HFF-Myc (cell line): ENCODE results near the gene ELMO2.

ENCODE experiments used
- DNase-seq: peaks from one replicate; pipeline ENCODE4 v3.0.0-alpha.2; 2011; ENCODE audit warnings: low read depth; ENCODE audit errors: extremely low read depth
- H3K4me3 ChIP-seq: replicated peaks from 2 replicates; pipeline ENCODE4 v1.5.1; 2011; ENCODE audit warnings: low read depth, mild to moderate bottlenecking, control low read depth, low read length
- CTCF ChIP-seq: IDR thresholded peaks from 2 replicates; pipeline ENCODE4 v1.5.1; 2012; ENCODE audit warnings: mild to moderate bottlenecking, low read depth, low read length, control low read depth; ENCODE audit errors: missing control alignments

Gene ELMO2

DNA sequence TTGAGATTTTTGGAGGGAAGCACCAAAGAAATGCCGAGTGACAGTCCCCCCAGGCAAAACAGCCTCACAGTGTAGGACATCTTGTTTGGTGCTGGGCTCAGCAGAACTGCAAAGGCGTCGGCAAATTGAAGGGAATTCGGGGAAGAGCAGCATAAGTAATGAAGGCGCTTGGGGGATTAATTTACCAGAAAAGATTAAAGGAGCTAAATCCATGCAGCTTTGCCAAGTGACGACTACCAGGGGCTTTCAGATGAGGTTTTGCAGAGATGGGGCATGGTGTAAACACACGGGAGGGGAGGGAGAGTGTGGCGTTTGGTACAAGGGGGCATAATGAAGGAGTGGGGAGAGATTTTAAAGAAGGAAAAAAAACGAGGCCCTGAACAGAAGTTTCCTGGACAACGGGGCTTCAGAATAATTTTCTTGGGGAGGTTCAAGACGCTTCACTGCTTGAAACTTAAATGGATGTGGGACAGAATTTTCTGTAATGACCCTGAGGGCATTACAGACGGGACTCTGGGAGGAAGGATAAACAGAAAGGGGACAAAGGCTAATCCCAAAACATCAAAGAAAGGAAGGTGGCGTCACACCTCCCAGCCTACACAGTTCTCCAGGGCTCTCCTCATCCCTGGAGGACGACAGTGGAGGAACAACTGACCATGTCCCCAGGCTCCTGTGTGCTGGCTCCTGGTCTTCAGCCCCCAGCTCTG is 52.8 kb downstream of the ELMO2 start:
- DNase-seq: no peak
- H3K4me3 ChIP-seq: no peak overlapping the region
- TF ChIP-seq CTCF: no peak

- H3K4me3 ChIP-seq: no peak overlapping the region
- TF ChIP-seq CTCF: no peak
- no peak for DNase-seq
Measured at GRCh38 chr20:46352370-46352938, 54.0 kb downstream of the ELMO2 start.

DNA sequence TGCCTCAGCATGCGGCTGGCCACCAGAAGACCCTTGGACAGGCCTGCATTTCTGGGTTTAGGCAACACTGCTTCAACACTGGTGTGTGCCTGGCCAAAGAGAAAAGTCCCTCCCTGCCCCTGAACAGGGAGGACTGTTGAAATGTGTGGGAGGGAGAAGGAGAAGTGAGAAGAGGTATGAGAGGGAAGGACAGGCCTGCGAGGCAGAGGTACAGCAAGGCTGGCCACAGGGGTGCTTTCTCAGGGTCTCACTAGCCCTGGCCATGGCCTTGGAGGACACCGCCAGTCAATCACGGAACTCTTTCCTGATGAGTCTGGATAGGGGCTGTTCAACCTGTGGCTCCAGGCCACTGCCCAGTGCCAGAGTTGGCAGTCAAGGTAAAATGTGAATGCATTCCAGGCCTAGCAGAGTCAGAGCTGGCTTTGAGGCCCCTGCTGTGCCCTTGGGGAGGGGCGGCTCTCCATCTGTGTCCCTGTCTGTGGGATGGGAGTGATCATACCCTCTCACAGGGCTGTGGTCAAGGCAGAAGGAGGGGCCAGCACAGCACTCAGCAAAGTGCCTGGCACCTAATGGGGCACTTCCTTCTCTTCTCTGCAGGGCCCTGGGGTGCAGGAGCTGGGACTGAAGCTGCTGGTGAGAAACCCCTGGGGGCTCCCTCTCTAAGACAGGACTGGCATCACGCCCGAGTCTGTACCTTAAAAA is 54.9 kb downstream of the ELMO2 start:
- TF ChIP-seq CTCF: no peak
- no peak for DNase-seq
- H3K4me3 ChIP-seq: no peak overlapping the region

DNA sequence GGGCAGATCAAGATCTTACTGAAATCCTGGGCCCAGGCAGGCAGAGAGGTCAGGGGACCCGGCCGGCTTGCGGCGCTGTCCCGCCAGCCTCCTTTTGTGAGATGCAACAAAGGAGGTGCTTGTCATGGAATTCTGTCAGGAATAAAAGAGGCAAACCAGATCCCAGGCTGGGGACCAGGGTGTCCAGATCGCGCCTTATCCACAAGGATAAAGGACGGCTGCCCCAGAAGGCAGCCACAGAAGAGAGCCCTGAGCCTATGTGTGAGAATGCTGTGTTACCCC is 55.5 kb downstream of the ELMO2 start:
- no peak for DNase-seq
- no peak overlapping the region for H3K4me3 ChIP-seq
- no peak for TF ChIP-seq CTCF

- peak; percentile 72 for DNase-seq
- TF ChIP-seq CTCF: no peak
Measured at GRCh38 chr20:46350201-46350985, 56.0 kb downstream of the ELMO2 start.

GRCh38 chr20:46349742-46350056 is 56.7 kb downstream of the ELMO2 start:
- DNase-seq: no peak
- no peak overlapping the region for H3K4me3 ChIP-seq

More at GRCh38 chr20:46350201-46350985, 56.0 kb downstream of the ELMO2 start:
- no peak overlapping the region for H3K4me3 ChIP-seq

More at GRCh38 chr20:46349742-46350056, 56.7 kb downstream of the ELMO2 start:
- no peak for TF ChIP-seq CTCF
